GM11168 (cell line): ENCODE results near the gene TMEM117.

Experiments used
- in situ Hi-C: fragments of 300-500 bp; cut with MboI; formaldehyde crosslinking; loops from one replicate; pipeline ENCODE4 v1.12.0; 2022; ENCODE audit warnings: low sequenced_read_pairs; ENCODE audit not compliant: unreplicated experiment

TMEM117 gene

DNA sequence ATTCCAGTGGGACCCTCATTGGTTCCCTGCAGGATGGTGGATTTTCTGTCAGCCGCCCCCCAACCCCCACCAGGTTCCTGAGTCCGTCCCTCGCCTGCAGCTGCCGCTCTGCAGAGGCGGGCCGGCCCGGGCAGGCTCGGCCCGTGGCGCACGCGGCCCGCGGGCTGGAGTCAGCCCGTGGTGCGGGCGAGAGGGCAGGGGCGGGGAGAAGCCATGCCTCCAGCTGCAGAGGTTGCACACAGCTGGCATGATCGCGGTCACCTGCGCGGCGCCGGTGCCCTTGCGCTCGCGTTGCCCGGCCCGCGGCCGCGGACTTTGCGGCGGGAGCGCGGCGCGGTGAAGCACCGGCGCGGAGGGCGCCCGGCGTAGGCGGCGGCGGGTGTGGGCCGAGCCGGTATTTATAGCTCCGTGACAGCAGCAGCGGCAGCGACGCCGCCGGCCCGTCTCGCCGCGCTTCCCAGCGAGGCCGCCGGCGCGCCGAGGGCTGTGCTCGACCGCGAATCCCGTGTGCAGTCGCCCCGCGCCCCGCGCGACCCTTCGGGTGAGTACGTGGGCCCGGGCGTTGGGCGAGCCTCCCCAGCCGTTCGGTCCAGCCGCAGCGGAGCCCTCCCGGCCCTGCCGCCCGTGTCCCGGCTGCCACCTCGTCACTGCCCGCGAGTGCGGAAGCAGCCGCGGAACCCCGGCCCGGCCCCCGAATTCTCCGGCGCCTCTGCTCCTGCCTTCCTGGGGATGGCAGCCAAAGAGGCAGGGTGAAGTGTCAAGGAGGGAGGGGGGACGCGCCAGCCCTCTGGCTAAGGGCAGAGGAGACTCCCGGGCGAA, at the start of gene TMEM117:
Gene TMEM117, plus strand, starts transcription at position 426 of the 819 bp plus-strand sequence.
- in situ Hi-C loops, result no loop called here

DNA sequence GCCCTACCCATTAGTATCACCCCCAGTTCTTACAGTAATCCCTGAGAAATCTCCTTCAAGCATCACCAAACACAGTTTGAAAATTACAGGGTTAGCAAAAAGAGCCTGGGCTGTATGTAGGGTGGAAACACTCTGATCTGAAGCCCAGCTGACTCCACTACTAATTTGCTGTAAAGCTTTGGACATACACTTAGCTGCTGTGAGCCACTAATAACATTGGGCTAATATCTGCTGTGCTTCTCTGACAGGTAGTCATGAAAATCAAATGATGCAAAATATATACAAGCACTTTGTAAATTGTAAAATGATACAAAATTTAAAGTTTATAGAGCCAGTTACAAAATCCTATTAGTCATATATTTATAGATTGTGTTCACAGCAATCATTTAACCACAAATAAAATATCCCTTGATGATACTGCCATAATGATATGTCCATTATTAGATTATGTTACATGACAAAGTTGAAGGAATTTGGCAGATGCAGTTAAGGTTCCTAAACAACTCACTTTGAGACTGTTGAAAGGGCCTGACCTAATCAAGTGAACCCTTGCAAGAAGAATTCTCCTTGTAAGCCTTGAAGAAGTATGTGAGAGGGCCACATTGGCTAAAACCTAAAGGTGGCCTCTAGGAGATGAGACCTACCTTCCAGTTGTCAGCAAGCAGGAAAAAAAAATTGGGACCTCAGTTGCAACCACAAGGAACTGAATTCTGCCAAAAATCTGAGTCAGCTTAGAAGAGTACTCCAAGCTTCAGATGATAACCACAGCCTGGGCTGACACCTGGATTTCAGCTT, 48.8 kb upstream of the TMEM117 start:
- in situ Hi-C loops, result no loop called here

DNA sequence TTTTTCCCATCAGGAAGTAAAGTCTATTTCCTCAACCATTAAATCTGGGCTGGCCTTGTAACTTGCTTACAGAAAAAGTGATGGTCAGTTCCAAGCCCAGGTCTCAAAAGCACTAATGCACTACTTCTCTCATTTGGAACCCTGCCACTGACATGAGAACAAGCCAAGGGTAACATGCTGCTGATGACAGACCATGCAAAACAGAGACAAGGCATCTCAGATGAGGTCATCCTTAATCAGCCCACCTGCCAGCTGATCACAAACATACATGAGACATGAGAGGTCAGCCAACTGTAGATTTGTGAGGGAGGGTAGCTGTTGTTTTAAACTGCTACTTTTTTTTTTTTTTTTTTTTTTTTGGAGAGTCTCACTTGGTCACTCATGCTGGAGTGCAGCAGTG, 45.9 kb upstream of the TMEM117 start:
- in situ Hi-C loops, result no loop called here

DNA sequence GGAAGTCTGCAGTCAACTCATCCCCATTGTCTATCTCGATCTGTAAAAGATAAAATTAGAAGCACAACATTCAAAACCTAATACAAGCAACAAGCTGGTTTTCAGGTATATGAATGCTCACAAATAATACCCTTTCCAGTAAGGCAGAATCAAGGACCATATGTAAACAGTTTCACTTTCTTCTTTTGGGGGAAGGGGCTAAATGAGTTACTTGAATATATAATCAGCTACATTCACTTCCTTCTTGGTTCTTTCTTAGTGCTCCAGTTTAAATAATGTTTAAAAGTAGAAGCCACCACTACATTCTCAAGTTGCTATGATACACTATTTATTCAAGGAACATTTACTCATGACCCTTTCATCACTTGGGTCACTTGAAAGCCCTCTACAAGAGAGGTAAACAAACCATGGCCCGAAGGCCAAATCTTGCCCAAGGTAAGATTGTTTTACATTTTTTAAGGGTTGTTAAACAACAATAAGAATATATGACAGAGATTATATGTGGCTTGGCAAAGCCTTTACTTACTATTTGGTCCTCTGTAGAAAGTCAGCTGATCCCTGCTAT, 40.1 kb upstream of the TMEM117 start:
- in situ Hi-C loops, result no loop called here

DNA sequence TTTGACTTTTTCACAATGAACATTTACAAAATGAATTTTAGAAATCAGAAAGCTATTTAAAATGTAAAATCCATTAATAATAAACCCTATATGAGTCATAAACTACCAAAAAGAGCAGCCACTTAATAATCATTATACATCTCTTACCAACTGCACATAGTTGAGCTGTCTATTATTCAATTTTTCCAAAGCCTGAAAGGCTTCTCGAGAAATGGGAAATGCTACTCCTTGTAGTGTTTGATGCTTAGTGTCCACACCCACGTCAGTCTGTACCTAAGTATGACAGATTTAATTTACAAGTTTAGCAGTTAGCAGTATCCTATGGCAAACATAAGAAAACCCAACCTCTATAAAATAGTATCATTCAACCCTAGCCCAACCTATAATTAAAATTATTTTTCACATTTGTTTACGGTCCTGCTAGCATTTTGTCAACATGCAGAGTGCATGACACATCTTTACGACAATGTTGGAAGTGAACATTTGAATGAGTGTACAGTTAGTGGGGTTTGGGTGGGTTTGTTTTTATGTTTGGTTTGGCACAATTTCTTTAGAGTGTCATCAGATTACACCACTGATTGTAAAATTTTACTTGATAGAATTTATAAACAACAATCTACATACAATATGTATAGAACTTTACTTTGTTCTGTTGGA, 38.2 kb upstream of the TMEM117 start:
- in situ Hi-C loops, result no loop called here

DNA sequence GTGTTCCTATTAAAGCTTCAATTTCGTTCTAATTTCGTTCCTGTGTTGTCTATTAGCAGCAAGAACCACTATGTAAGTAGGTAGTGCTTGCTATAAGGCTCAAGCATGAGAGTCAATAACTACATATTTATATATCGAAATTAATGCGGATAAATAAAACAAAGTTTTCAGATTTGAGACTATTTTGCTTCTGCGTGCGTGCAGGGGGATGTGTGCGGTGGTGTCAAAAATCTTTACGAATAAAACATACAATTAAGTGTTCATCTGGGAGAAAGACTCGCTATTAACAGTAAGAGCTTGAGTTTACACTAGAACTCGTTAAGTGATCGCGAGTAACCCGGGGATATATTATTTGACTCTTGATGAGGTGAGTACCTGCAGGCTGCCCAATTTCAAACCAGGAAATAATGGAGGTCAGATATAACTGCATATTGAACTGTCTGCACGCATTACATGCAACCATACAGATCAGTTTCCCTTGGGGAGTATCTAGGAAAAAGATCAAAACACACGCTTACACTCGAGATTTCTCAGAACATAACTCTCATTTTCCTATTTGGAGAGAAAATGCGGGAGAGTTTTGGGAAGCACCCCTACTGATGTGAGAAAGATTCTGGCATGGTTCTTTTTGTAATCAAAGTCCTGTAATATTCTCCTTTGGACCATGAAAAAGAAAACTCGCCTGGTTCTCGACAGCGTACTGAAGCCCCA, 30.6 kb upstream of the TMEM117 start:
- in situ Hi-C loops, result no loop called here

DNA sequence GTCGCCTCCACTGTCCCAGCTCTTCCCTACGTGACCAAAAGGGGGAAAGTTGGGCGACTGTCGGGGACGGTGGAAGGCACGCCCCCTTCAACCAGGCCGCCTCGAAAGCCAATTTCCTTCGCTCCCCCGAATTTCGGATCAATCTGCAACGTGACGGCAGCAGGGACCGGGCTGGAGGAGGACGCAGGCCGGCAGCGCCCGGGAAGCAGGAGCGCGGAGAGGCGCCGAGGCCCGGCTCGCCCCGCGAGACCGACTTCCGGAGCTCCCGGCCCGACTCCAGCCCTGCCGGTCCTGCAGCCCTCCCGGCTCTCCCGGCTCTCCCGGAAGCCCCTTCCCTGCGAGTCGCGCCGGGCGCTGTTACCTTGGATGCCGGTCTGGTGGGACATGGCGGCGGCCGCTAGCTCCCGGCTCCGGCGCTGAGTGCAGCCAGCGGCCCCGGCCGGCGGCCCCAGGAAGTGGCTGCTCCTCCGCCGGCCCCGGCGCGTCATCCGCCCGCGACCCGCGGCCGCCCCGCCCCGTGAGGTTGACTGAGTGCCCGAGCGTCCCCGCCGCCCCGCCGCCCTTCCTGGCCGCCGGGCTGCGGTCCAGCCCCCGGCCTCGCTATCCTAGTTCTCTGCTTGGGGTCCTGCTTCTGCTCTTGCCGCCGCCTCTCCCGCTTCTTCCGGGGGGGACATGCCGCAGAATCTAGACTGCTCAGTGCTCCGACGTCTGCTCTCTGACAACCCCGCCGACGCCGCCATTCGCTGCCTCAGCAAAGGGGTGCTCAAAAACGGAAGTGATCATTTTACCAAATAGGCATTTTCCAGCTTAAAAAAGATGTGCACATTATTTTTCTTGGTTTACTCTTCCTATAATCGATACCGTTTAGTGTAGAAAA, 29.8 kb upstream of the TMEM117 start, which contains the start of gene TWF1:
Gene TWF1, minus strand, starts transcription at position 458 of the 877 bp plus-strand sequence. Its CDS starts 72 bp downstream, at position 386.
- in situ Hi-C loops, result no loop called here

DNA sequence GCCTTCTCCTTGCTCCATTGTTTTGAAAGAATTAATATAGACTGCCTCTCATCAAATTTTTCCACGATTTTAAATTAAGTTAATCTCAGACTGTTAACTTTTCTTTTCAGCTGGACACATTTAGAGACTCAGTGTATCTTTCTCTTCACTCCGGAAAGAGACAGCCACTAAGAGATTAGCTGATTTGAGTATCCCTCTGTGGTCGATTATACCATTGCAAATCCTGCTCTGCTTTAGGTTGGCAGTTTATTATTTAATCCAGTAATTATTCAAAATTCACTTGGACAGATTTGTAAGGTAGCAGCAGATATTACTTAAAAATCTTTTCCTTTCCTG, 29.2 kb upstream of the TMEM117 start:
- in situ Hi-C loops, result no loop called here

DNA sequence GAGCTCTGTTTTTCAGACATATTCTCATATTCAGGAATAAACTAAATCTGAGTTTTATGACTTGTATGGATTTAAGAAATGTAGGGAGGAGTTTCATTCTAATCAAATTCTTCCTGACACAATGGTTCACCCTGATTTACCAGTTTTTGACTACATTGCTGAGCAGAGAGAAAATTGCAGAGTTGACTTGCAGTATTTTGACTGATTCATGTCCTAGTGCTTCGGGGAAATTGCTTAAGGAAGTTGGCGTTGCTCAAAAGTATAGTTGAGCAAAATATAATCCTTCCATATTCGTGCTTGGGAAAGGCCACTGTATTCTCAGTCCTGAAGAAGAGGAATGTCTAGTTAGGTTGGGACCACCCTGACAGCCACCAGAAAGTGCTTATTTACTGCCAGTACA, 28.5 kb upstream of the TMEM117 start:
- in situ Hi-C loops, result no loop called here

DNA sequence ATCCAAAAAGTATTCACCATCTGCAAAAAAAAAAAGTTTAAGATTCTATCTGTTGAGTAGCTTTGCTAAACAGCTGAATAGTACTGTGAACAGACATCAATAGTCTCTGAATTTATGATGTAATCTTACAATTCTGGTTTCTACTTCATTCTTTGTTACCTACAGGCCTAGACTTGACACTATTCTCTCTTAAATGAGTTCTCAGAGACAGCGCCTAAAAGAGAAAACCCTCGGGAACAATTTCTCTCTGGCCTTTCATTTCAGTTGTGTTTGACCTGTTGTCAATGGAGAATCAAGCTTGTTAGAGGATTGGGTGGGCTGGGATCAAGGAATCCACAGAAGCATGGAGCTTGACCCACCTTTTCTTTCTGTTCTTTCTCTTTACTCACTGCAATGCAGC, 23.8 kb upstream of the TMEM117 start:
- in situ Hi-C loops, result no loop called here

DNA sequence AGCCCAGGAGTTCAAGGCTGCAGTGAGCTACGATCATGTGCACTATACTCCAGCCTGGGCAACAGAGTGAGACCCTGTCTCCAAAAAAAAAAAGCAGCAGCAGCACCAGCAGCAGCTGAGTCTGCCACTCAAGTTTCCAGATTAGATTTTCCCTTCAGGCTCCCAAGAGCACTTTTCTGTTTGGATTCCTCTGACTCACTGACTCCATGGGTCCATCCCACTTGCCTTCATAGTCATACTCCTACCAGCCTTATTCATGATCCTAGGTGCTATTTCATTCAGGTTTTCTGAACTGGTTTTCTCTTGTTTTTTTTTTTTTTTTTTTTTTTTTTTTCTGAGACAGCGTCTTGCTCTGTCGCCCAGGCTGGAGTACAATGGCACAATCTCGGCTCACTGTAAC, 23.0 kb upstream of the TMEM117 start:
- in situ Hi-C loops, result no loop called here

DNA sequence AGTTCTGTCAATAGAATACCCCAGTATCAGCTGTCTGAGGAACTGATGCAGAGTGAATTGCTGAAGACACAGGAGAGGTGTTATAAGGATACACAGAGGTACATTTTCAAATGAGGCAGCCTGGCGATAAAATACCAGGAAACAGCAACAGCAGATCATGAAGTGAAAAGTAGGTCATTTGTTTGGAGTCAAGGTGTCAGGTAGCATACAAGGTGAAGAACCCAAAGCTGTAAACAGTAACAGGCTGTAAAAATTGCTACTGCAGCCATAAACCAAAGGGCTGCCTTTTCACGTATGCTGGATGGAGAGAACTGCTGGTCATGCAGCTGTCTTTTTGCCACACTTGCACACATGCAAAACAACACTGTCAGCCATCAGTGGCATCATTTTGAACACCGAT, 20.5 kb upstream of the TMEM117 start:
- in situ Hi-C loops, result no loop called here

DNA sequence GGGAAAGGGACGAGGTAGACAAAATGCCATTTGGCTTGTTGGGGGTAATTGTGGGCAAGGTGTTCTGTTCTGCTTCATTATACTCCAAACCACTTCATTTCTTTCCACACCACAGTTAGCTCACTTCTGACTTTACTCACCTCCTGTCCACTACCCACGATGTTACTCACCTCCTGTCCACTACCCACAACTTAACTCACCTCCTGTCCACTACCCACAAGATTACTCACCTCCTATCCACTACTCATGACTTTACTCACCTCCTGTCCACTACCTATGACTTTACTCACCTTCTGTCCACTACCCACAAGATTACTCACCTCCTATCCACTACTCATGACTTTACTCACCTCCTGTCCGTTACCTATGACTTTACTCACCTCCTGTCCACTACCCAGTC, 19.7 kb upstream of the TMEM117 start:
- in situ Hi-C loops, result no loop called here

DNA sequence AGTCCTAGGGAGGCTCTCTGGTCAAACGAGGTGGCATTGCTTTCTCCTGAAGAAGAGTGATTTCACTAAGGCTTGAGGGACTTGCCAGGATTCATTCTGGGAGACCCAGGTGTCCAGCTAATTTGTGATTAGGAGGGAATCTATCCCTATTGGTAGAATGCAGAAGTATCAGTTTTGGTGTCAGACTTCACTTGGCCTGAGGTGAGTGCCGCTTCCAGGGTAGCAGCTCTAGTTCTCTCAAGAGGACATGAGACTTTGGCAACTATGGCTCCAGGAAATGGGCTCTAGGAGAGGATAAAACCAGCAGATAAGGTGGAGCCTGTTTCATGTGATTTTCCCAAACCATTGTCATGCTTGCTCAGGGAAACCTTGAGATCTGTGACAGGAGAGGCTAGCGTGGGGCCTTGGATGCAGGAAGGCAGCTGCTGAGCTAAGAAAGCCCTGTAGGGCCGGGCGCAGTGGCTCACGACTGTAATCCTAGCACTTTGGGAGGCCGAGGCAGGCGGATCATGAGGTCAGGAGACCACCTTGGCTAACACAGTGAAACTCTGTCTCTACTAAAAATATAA, 11.6 kb upstream of the TMEM117 start:
- in situ Hi-C loops, result no loop called here

DNA sequence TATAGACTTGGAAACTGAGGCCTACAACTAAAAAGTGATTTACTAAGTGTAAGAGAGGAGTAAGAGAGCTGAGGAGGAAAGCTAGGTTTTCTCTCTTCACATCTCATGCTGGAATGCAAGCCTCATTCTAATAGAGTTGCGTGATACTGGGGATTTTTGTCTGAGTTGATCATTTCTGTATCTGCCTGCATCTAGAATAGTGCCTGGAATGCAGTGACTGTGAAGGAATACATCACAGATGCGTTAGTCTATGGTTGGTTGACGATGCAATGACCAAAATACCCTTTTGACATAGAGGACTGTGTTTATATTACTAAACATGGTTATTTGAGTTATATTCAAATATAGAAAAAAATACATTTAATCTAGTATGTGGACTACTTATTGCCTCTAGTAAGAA, 9.2 kb upstream of the TMEM117 start:
- in situ Hi-C loops, result no loop called here

DNA sequence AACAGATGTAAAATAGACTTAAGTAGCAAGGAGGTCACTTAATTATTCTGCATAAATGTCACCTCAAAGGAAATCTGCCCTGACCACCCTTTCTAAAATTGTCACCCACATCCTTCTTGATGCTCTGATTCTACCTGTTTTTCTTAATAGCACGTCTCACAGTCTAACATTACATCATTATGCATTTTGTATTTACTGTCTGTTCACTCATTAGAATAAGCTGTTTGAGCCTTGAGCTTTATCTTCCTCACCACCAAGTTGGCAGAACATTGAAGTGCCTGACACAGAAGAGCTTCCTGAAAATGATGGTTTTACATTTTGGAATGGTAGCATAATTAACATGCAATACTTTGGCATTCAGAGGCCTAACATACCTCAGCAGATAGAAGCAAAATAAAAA, 8.8 kb upstream of the TMEM117 start:
- in situ Hi-C loops, result no loop called here

DNA sequence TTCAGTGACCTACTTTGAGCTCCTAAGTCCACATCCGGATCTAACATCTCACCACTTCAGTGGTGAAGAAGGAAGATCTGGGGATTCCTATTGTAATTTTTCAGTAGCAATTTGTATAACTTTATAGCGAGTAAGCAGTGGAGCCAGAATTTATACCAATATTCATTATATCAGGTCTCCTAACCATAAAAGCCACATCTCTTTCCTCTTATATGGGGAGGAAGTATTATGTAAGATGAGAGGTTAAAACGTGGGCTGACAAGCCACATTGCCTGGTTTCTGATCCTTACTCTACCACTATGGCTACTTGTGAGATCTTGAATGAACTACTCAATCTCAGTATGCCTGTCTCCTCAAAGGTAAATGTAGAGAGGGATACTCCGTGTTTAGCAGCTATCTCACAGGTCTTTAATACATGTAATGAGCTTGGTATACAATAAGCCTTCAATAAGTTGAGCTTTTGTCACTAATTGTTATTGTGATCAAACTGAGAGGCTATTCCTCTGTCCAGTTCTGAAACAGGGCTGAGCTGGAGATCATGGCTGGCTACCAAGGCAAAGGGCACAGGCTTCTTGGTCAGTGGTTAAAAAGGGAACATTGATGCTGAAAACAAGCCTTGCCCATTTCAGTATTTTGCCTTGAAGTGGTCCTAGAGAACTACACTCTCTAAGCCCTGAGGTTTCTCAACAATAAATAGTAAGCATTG, 3.3 kb upstream of the TMEM117 start:
- in situ Hi-C loops, result no loop called here

DNA sequence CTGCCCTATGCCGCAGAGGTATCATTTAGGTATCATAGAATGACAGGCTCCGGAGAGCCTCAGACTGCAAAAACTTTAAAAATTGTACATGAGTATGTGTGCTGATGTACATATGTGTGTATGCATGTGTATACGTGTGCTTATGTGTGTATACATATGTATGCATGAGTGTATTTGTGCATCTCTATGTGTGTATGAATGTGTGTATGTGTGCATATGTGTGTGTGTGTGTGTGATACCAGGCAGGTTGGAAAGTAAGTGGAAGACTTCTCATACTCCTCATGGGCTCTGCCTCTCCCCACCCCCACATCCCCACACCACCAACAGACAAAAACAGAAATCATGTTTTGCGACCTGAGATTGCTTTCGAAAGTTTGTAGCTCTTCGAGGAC, 621 bp upstream of the TMEM117 start:
- in situ Hi-C loops, result no loop called here
